HG02943 (cell line): ENCODE data around the gene COL6A3.
"Not testable (repeated sequence)": the region's sequence is repeated elsewhere in the genome, so short reads cannot be mapped to it uniquely, and the experiment has no call there.

Experiments
- ATAC-seq: cut with Tn5 transposase; IDR thresholded peaks from one replicate; pipeline ENCODE4 v1.9.1; 2021; ENCODE audit warnings: mild to moderate bottlenecking, low read depth, moderate library complexity; ENCODE audit not compliant: unreplicated experiment

Gene COL6A3

GRCh38 chr2:237388036-237388435 lies 25.9 kb downstream of the COL6A3 start:
- ATAC-seq: no peak

- ATAC-seq: no peak
Measured at GRCh38 chr2:237384672-237385020, 29.3 kb downstream of the COL6A3 start.

GRCh38 chr2:237383991-237384671 lies 29.8 kb downstream of the COL6A3 start:
- ATAC-seq: no peak

- ATAC-seq: no peak
Measured at GRCh38 chr2:237380768-237381167, 33.2 kb downstream of the COL6A3 start.

GRCh38 chr2:237379636-237380035 lies 34.3 kb downstream of the COL6A3 start:
- no peak for ATAC-seq

GRCh38 chr2:237378650-237379049 lies 35.3 kb downstream of the COL6A3 start:
- no peak for ATAC-seq

GRCh38 chr2:237374284-237375060 lies 39.5 kb downstream of the COL6A3 start:
- ATAC-seq: no peak

- ATAC-seq: no peak
Measured at GRCh38 chr2:237371856-237372255, 42.1 kb downstream of the COL6A3 start.

GRCh38 chr2:237365671-237366070 lies 48.3 kb downstream of the COL6A3 start:
- no peak for ATAC-seq

GRCh38 chr2:237364655-237365054 lies 49.3 kb downstream of the COL6A3 start:
- ATAC-seq: no peak

- ATAC-seq: no peak
Measured at GRCh38 chr2:237361194-237362004, 52.6 kb downstream of the COL6A3 start.

GRCh38 chr2:237359894-237360780 lies 53.8 kb downstream of the COL6A3 start:
- no peak for ATAC-seq

GRCh38 chr2:237359518-237359840 lies 54.5 kb downstream of the COL6A3 start:
- ATAC-seq: no peak

GRCh38 chr2:237358721-237359517 lies 55.0 kb downstream of the COL6A3 start:
- no peak for ATAC-seq

GRCh38 chr2:237355701-237356100 lies 58.3 kb downstream of the COL6A3 start:
- ATAC-seq: no peak

GRCh38 chr2:237354892-237355291 lies 59.1 kb downstream of the COL6A3 start:
- ATAC-seq: no peak

- ATAC-seq: not testable (repeated sequence)
Measured at GRCh38 chr2:237354172-237354571, 59.8 kb downstream of the COL6A3 start.

GRCh38 chr2:237353215-237353614 lies 60.7 kb downstream of the COL6A3 start:
- no peak for ATAC-seq

- ATAC-seq: no peak
Measured at GRCh38 chr2:237352279-237352845, 61.6 kb downstream of the COL6A3 start.
